H1 (cell line): ENCODE results near the gene SFR1. TPM values are rescaled to one million over a fixed set of nuclear protein-coding genes. Genes with fewer than 3 reads are reported as not detected.

Source experiments
- ASH2L ChIP-seq: fragments of 200-600, 300-600 bp; sonication (generic); IDR thresholded peaks from one replicate; pipeline ENCODE4 v1.7.1; 2017; ENCODE audit warnings: low read length
- CREB1 ChIP-seq: IDR thresholded peaks from 2 replicates; pipeline ENCODE4 v1.6.1; 2012; ENCODE audit warnings: inconsistent platforms
- CTBP2 ChIP-seq: IDR thresholded peaks from 2 replicates; pipeline ENCODE4 v1.7.0; 2011; ENCODE audit warnings: borderline replicate concordance, mild to moderate bottlenecking, moderate library complexity, mixed read lengths, low read length; ENCODE audit not compliant: insufficient read depth, insufficient read length
- CTCF ChIP-seq, 3 experiments: IDR thresholded peaks; 1 replicate in 2 of 3; 2 replicates in 1 of 3; pipeline versions ENCODE4 v1.5.1 to v1.6.1; 2011; ENCODE audit warnings: low read length in 3 of 3, mild to moderate bottlenecking in 3 of 3, inconsistent platforms in 2 of 3, low read depth in 1 of 3, moderate library complexity in 1 of 3; ENCODE audit not compliant: insufficient read depth in 1 of 3; ENCODE audit errors: control extremely low read depth in 1 of 3
- EGR1 ChIP-seq: IDR thresholded peaks from 2 replicates; pipeline ENCODE4 v1.6.1; 2011; ENCODE audit warnings: low read depth, low read length, borderline replicate concordance
- GABPA ChIP-seq: IDR thresholded peaks from 2 replicates; pipeline ENCODE4 v1.6.1; 2011; ENCODE audit warnings: mild to moderate bottlenecking, low read length, moderate library complexity, borderline replicate concordance; ENCODE audit not compliant: insufficient read depth
- HDAC2 ChIP-seq, 2 experiments: fragments of 300-600 bp in 1 of 2; sonication (generic) in 1 of 2; IDR thresholded peaks; 2 replicates each; pipeline ENCODE4 v1.6.1; 2011 to 2012; ENCODE audit warnings: low read depth in 2 of 2, low read length in 2 of 2, mild to moderate bottlenecking in 2 of 2, moderate library complexity in 2 of 2, borderline replicate concordance in 1 of 2, inconsistent platforms in 1 of 2
- KDM1A ChIP-seq: fragments of 200-600, 300-600 bp; sonication (generic); IDR thresholded peaks from 2 replicates; pipeline ENCODE4 v1.7.1; 2016; ENCODE audit warnings: mild to moderate bottlenecking, low read length, borderline replicate concordance
- MAFK ChIP-seq: IDR thresholded peaks from 2 replicates; pipeline ENCODE4 v1.6.1; 2012; ENCODE audit warnings: low read depth, mild to moderate bottlenecking, improper control_type of control experiment, low read length
- MAX ChIP-seq: IDR thresholded peaks from 2 replicates; pipeline ENCODE4 v1.6.1; 2012; ENCODE audit warnings: inconsistent platforms
- NANOG ChIP-seq: IDR thresholded peaks from 2 replicates; pipeline ENCODE4 v1.6.1; 2011; ENCODE audit warnings: low read length, low read depth, mild to moderate bottlenecking, inconsistent platforms; ENCODE audit not compliant: insufficient read depth, poor library complexity, severe bottlenecking
- POLR2A ChIP-seq, 2 experiments: IDR thresholded peaks; 1 replicate in 1 of 2; 2 replicates in 1 of 2; pipeline ENCODE4 v1.6.1; 2011; ENCODE audit warnings: low read depth in 2 of 2, low read length in 2 of 2, mild to moderate bottlenecking in 2 of 2; ENCODE audit errors: control extremely low read depth in 1 of 2
- POLR2AphosphoS5 ChIP-seq: IDR thresholded peaks from 2 replicates; pipeline ENCODE4 v1.6.1; 2011; ENCODE audit warnings: low read depth, low read length
- RNF2 ChIP-seq: fragments of 200-900, 300-1000 bp; sonication (generic); IDR thresholded peaks from 2 replicates; pipeline ENCODE4 v1.7.1; 2016; ENCODE audit warnings: borderline replicate concordance, low read depth, mild to moderate bottlenecking, antibody characterized with exemption, low read length; ENCODE audit not compliant: poor library complexity, severe bottlenecking; ENCODE audit errors: missing control alignments
- SIX5 ChIP-seq: IDR thresholded peaks from 2 replicates; pipeline ENCODE4 v1.6.1; 2011; ENCODE audit warnings: mild to moderate bottlenecking, low read depth, low read length
- SP1 ChIP-seq: IDR thresholded peaks from 2 replicates; pipeline ENCODE4 v1.6.1; 2011; ENCODE audit warnings: low read depth, low read length
- SP4 ChIP-seq: IDR thresholded peaks from 2 replicates; pipeline ENCODE4 v1.6.1; 2012; ENCODE audit warnings: low read length, inconsistent platforms
- TAF7 ChIP-seq: optimal IDR thresholded peaks from 2 replicates; pipeline ENCODE3; 2011; ENCODE audit warnings: low read depth, mild to moderate bottlenecking, inconsistent platforms, low read length, moderate library complexity, borderline replicate concordance
- TEAD4 ChIP-seq: IDR thresholded peaks from 2 replicates; pipeline ENCODE4 v1.6.1; 2012; ENCODE audit warnings: low read depth, low read length, inconsistent platforms, mixed read lengths
- USF2 ChIP-seq: IDR thresholded peaks from 2 replicates; pipeline ENCODE4 v1.6.1; 2011; ENCODE audit warnings: low read length, improper control_type of control experiment
- polyA plus RNA-seq, 7 experiments: library from polyadenylated mRNA; depleted of rRNA in 3 of 7; stranded (reverse) in 5 of 7; unstranded in 2 of 7; fragments of >200 nt in 5 of 7; fragments of 200-250 nt in 2 of 7; gene quantifications; 1 replicate in 5 of 7; 2 replicates in 1 of 7; 4 replicates in 1 of 7; pipeline versions ENCODE4 v1.2.1 to v1.2.3, GENCODE V29; 2011 to 2013; ENCODE audit warnings: missing spikeins in 2 of 7, mixed read lengths in 2 of 7
- total RNA-seq: library from RNA; stranded (reverse); fragmentation: NEBNext Ultra II Directional; extraction: Animal tissue kit (Norgen Biotek cat#: 25700); gene quantifications from 2 replicates; pipeline ENCODE4 v1.2.1, GENCODE V29; 2021

The SFR1 gene
- total and polyA plus RNA-seq, 2 of the 8 experiments (the other 6 are each of a cell fraction or from before 2014, with no cell fraction given), result 3.4 to 7.7 TPM

- TF ChIP-seq TAF7, result peak; percentile 84
- TF ChIP-seq EGR1, result peak; percentile 47; the same call in 1 of the 2 replicates
- TF ChIP-seq POLR2AphosphoS5, result peak; percentile 81
- TF ChIP-seq SP4, result no peak
- peak; percentile 89 for TF ChIP-seq TEAD4
- TF ChIP-seq GABPA, result no peak
- TF ChIP-seq SIX5, result no peak
- TF ChIP-seq CTBP2, result no peak
- no peak for TF ChIP-seq RNF2
- peak; percentile 4 for TF ChIP-seq ASH2L
- peak; percentile 85 to 90 for TF ChIP-seq POLR2A (IDR thresholded peaks at IDR 0.05; ENCODE audit: control extremely low read depth in 1 of 2, low read depth in 2 of 2, low read length in 2 of 2)
- no peak; the same call in 1 of the 2 replicates for TF ChIP-seq USF2
- peak; percentile 70 for TF ChIP-seq CREB1
- no peak for TF ChIP-seq SP1
- TF ChIP-seq CTCF (IDR thresholded peaks at IDR 0.05; ENCODE audit: control extremely low read depth in 1 of 3, insufficient read depth in 1 of 3, low read depth in 1 of 3, low read length in 3 of 3), result peak; percentile 54 to 67 (median 62)
- TF ChIP-seq KDM1A, result no peak
- TF ChIP-seq HDAC2 (IDR thresholded peaks at IDR 0.05; ENCODE audit: borderline replicate concordance in 1 of 2, low read depth in 2 of 2, low read length in 2 of 2), result 0 out of 4 replicates have a peak, but pooled peaks of 1 of the 2 experiments have one; percentile 14
- TF ChIP-seq MAFK, result no peak
- TF ChIP-seq NANOG, result no peak
- peak; percentile 62; the same call in 1 of the 2 replicates for TF ChIP-seq MAX
Measured at GRCh38 chr10:104121485-104122224, at the start of gene SFR1 (continued).
